HUDEP-2 (cell line): Measurements from ENCODE around the gene ABL2.

ENCODE experiments used
- DNase-seq, 76 experiments: peaks; one replicate each; lab custom pipeline; 2025; ENCODE audit not compliant: unreplicated experiment in 76 of 76; lab: John Stamatoyannopoulos, UW

The ABL2 gene

DNA sequence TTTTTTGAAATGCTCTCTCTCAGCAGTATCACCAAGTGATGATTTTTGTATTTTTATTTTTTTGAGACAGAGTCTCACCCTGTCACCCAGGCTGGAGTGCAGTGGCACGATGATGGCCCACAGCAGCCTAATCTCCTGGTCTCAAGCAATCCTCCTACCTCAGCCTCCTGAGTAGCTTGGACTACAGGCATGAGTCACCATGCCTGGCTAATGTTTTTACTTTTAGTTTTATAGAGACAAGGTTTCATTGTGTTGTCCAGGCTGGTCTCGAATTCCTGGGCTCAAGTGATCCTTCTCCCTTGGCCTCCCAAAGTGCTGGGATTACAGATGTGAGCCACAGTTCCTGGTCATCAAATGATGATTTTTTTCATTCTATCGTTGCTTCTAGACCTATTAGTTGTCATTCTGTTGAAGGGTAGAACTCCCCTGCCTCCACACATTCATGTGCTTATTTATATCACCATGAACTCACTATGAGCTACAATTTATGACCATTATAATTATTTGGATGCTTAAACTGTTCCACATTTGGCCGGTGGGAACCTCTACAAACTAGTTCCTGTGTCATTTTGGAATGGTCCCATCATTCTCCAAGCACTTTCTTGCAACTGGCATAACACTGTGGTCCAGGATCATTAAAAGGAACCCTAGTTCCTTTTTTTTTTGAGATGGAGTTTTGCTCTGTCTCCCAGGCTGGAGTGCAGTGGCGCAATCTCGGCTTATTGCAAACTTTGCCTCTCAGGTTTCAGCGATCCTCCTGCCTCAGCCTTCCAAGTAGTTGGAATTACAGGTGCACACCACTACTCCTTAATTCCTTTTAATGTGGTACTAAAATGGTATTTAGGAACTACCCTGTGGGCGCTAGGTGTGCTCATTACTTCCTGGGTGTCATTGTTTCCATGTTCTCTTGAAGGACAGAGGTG, 167.9 kb downstream of the ABL2 start:
- no peak for DNase-seq

DNA sequence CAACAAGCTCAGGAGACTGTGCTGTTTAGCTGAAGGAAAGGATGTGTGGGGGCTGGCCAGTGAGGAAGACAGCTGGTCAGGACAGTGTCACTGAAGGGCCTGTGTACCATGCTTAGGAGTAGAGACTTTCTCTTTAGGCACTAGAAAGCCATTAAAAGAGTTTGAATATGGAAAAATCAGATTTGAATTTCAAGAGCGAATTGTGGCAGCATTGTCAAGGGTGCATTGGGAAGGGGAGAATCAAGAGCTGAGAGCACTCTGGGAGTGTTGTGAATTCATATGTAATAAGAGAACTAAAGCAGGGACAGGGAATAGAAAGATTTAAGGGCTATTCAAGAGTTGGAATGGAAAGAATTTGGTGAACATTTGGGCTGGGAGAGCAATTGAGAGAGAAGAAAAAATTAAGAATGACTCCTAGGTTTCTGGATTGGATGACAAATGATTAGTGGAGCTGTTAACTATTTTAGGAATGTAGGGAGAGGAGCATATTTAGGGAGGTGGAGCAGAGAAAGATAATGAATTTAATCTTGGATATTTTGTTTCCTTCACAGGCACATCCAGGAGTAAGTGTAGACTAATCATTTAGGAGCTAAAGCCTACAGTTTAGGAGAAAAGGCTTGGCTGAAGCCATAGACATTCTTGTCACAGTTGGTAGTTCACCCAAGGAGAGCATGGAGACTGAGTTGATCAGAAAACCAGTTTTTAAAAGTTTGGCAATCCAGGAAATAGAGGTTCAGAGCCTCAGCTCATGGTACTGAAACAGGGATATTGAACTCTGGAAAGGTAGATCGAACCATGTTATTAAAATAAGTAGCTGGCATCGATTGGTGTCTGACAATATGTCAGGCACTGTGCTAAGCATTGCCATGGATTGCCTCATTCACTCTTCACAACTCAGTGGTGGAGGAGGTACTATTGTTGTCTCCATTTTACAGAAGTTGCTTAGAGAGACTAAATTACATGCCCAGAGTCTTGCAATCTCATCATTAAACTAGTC, 170.7 kb downstream of the ABL2 start:
- no peak for DNase-seq

DNA sequence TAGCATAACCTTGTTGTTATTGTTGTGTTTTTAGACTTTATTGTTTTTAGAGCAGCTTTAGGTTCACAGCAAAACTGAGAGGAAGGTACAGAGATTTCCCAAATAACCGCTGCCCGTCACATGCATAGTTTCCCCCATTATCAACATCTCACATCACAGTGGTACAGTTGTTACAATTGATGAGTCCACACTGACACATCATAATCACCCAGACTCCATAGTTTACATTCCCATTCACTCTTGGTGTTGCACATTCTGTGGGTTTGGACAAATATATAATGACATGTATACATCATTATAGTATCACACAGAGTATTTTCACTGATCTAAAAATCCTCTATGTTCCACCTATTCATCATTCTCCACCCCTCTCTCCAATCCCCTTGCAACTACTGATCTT, 173.5 kb downstream of the ABL2 start:
- DNase-seq = no peak

DNA sequence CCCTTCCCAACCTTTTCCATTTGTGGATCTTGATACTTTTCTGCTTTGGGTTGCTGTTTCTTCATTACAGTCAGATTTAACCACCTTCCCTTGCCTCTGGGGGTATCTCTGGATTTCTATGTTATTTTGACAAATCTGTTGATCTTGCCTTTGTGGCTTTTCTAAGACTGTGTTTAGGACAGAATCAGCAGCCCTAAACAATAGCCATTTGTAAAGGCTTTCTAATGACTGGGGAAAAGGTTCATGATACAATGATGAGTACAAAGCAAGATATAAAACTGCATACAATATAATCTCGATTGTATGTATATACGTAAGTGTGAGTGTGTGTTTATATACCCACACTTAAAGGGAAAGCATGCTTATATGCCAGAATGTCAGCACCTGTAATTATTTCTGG, 176.0 kb downstream of the ABL2 start:
- no peak for DNase-seq

DNA sequence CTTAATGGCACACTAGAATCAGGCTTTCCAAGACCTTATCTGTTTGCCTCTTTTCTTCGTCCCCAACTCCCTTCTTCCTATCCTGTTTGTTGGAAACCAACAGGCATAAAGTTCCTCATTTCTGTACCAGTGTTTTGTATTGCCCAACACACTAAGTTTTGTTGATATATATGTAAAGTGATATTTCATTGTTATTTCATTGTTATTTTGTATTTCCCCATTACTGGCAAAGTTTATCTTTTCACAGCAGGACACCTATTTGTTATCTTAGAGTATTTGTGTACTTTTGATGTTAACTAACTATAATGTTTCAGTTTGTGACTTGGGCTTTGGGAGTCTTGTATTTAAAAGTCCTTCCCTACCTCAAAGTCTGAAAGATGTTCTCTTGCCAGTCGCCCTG, 176.7 kb downstream of the ABL2 start:
- DNase-seq = no peak
